ENCODE measurements around the gene BTF3.

- TF ChIP-seq POLR2A (IDR thresholded peaks at IDR 0.05): no peak
- TF ChIP-seq, protein P1, sequence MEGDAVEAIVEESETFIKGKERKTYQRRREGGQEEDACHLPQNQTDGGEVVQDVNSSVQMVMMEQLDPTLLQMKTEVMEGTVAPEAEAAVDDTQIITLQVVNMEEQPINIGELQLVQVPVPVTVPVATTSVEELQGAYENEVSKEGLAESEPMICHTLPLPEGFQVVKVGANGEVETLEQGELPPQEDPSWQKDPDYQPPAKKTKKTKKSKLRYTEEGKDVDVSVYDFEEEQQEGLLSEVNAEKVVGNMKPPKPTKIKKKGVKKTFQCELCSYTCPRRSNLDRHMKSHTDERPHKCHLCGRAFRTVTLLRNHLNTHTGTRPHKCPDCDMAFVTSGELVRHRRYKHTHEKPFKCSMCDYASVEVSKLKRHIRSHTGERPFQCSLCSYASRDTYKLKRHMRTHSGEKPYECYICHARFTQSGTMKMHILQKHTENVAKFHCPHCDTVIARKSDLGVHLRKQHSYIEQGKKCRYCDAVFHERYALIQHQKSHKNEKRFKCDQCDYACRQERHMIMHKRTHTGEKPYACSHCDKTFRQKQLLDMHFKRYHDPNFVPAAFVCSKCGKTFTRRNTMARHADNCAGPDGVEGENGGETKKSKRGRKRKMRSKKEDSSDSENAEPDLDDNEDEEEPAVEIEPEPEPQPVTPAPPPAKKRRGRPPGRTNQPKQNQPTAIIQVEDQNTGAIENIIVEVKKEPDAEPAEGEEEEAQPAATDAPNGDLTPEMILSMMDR (IDR thresholded peaks at IDR 0.05): no peak
These were observed 17.7 kb upstream of the BTF3 start for GRCh38 chr5:73480500-73480899.

All from testis (tissue), 2 donors.